Hindlimb muscle (tissue), 1 donor: ENCODE data around the gene STAG1. TPM values are rescaled to one million over a fixed set of nuclear protein-coding genes. Genes with fewer than 3 reads are reported as not detected.
"Not testable (repeated sequence)": the region's sequence is repeated elsewhere in the genome, so short reads cannot be mapped to it uniquely, and the experiment has no call there.

Experiments used
- DNase-seq: peaks from one replicate; pipeline ENCODE4 v3.0.0-alpha.2; 2013
- polyA plus RNA-seq: library from polyadenylated mRNA; unstranded; fragments of 120-200 nt; gene quantifications from one replicate; pipeline ENCODE4 v1.2.1, GENCODE V29; 2013; ENCODE audit not compliant: insufficient read length

The STAG1 gene
- polyA plus RNA-seq, 1 donor: 33.2 TPM

- no peak for DNase-seq
Observed at GRCh38 chr3:136699271-136699828, 52.8 kb downstream of the STAG1 start.

- DNase-seq: no peak
Observed at GRCh38 chr3:136698361-136698760, 53.8 kb downstream of the STAG1 start.

GRCh38 chr3:136696797-136697196, 55.4 kb downstream of the STAG1 start:
- no peak for DNase-seq

GRCh38 chr3:136694321-136694720, 57.9 kb downstream of the STAG1 start:
- no peak for DNase-seq

- no peak for DNase-seq
Observed at GRCh38 chr3:136690599-136690998, 61.6 kb downstream of the STAG1 start.

- DNase-seq: no peak
Observed at GRCh38 chr3:136685882-136686281, 66.3 kb downstream of the STAG1 start.

- no peak for DNase-seq
Observed at GRCh38 chr3:136682740-136683312, 69.4 kb downstream of the STAG1 start.

- DNase-seq: no peak
Observed at GRCh38 chr3:136678981-136679380, 73.2 kb downstream of the STAG1 start.

- no peak for DNase-seq
Observed at GRCh38 chr3:136676009-136676408, 76.2 kb downstream of the STAG1 start.

GRCh38 chr3:136675150-136675858, 76.9 kb downstream of the STAG1 start:
- DNase-seq: no peak

GRCh38 chr3:136672457-136672856, 79.7 kb downstream of the STAG1 start:
- no peak for DNase-seq

GRCh38 chr3:136671921-136672320, 80.3 kb downstream of the STAG1 start:
- no peak for DNase-seq

- no peak for DNase-seq
Observed at GRCh38 chr3:136670166-136670565, 82.0 kb downstream of the STAG1 start.

GRCh38 chr3:136667081-136667480, 85.1 kb downstream of the STAG1 start:
- DNase-seq: no peak

- not testable (repeated sequence) for DNase-seq
Observed at GRCh38 chr3:136666301-136666700, 85.9 kb downstream of the STAG1 start.

- no peak for DNase-seq
Observed at GRCh38 chr3:136664771-136665170, 87.4 kb downstream of the STAG1 start.

GRCh38 chr3:136661282-136661681, 90.9 kb downstream of the STAG1 start:
- no peak for DNase-seq

- no peak for DNase-seq
Observed at GRCh38 chr3:136658946-136659682, 93.1 kb downstream of the STAG1 start.

GRCh38 chr3:136657526-136657925, 94.7 kb downstream of the STAG1 start:
- DNase-seq: no peak

- no peak for DNase-seq
Observed at GRCh38 chr3:136653628-136654027, 98.5 kb downstream of the STAG1 start.

GRCh38 chr3:136651581-136651980, 100.6 kb downstream of the STAG1 start:
- DNase-seq: no peak

GRCh38 chr3:136650461-136650860, 101.7 kb downstream of the STAG1 start:
- no peak for DNase-seq

GRCh38 chr3:136645915-136646314, 106.3 kb downstream of the STAG1 start:
- DNase-seq: no peak

- DNase-seq: no peak
Observed at GRCh38 chr3:136644212-136644611, 108.0 kb downstream of the STAG1 start.
